ENCODE measurements around the gene RREB1. TPM values are rescaled to one million over a fixed set of nuclear protein-coding genes. Genes with fewer than 3 reads are reported as not detected.

RREB1 gene
- total RNA-seq, 1 experiment from 2014 or later, result 51.1 TPM

GRCh38 chr6:7197747-7198146, 90.0 kb downstream of the RREB1 start:
- CTCF ChIA-PET, result no interaction called here
- Mint-ChIP-seq H3K4me1 (ENCODE audit: low read depth, unreplicated experiment) (peaks cover 16% of the 10 kb centered on the region), H3K27ac (ENCODE audit: unreplicated experiment) (no peak overlapping the region)

DNA sequence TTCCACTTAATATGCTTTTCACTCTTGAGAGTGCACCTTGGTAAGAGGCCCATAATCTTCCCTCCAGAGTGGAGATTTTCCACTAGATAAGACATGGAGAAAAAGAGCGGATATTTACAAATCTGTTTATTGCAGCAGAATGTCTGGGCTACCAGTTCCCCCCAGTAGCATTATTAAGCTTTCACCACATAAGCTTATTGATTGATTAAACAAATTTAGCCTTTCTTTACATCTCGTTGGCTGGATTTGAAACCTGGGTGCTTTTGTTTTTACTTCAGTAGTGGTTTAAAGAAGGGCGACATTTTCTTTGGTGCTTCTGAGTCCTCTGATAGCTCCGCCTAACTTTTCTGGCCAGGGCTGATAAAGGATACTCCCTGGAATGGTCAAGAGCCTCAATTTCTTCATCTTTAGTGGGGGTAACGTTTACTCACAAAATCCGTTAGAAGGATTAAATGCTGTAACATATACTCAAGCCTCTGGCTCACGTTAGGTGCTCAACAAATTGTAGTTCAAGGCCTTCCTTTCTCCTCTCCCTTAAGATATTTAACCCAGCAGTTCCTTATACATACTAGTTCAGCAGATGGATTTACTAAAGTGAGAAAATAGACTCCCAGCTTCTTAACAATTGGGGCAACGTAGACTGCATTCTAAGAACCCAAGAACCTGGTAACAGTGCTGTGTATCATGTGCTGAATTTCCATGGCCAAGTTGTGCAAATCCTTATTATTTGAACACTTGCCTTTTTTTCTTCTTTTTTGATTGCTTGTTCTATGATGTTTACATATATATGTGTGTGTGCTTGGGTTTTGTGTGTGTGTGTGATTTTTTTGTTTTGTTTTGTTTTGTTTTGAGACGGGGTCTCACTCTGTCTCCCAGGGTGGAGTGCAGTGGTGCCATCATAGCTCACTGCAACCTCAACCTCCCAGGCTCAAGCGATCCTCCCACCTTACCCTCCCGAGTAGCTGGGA, 91.4 kb downstream of the RREB1 start:
- Mint-ChIP-seq H3K27me3 (ENCODE audit: insufficient read depth, unreplicated experiment) (no peaks in the 10 kb centered on the region), H3K9me3 (ENCODE audit: unreplicated experiment) (no peaks in the 10 kb centered on the region), H3K4me3 (ENCODE audit: unreplicated experiment) (no peak overlapping the region), H3K4me1 (ENCODE audit: low read depth, unreplicated experiment) (peaks cover 20% of the 10 kb centered on the region), H3K27ac (ENCODE audit: unreplicated experiment) (no peak overlapping the region), H3K36me3 (ENCODE audit: insufficient read depth, unreplicated experiment) (peaks cover 37% of the 10 kb centered on the region)
- H3K9me3 ChIP-seq, result no peaks in the 10 kb centered on the region
- ChIA-PET POLR2A (interaction anchor here (0.6 kb wide), 1 partner anchor 90 kb away, joined by 5 read pairs; no protein-coding TSS in a partner anchor), CTCF (interaction anchor here (0.5 to 0.6 kb wide), 2 partner anchors 19 to 77 kb away, joined by 3 to 4 read pairs; no protein-coding TSS in a partner anchor)
- intact Hi-C loops (cut with micrococcal nuclease; ENCODE audit: unreplicated experiment), result no loop called here
- no peak for DNase-seq
- H3K4me1 ChIP-seq, result peaks cover 8% of the 10 kb centered on the region
- no peaks in the 10 kb centered on the region for H3K27me3 ChIP-seq (replicated peaks; ENCODE audit: control insufficient read depth, insufficient read depth, low read length)
- no TSS peak for BruUV-seq (replicated peaks)
- peaks cover 2% of the 10 kb centered on the region; the same call in 1 of the 2 replicates for H3K36me3 ChIP-seq (ENCODE audit: control insufficient read depth, insufficient read depth, low read length)
- no peak overlapping the region for H3K4me3 ChIP-seq (ENCODE audit: low read depth, low read length)
- TF ChIP-seq, protein P1, sequence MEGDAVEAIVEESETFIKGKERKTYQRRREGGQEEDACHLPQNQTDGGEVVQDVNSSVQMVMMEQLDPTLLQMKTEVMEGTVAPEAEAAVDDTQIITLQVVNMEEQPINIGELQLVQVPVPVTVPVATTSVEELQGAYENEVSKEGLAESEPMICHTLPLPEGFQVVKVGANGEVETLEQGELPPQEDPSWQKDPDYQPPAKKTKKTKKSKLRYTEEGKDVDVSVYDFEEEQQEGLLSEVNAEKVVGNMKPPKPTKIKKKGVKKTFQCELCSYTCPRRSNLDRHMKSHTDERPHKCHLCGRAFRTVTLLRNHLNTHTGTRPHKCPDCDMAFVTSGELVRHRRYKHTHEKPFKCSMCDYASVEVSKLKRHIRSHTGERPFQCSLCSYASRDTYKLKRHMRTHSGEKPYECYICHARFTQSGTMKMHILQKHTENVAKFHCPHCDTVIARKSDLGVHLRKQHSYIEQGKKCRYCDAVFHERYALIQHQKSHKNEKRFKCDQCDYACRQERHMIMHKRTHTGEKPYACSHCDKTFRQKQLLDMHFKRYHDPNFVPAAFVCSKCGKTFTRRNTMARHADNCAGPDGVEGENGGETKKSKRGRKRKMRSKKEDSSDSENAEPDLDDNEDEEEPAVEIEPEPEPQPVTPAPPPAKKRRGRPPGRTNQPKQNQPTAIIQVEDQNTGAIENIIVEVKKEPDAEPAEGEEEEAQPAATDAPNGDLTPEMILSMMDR (IDR thresholded peaks at IDR 0.05; ENCODE audit: insufficient read depth in 1 of 2, low read depth in 1 of 2, low read length in 1 of 2, severe bottlenecking in 1 of 2, unreplicated experiment in 1 of 2), result no peak

More at GRCh38 chr6:7197747-7198146, 90.0 kb downstream of the RREB1 start:
- Histone ChIP-seq H3K9me3 (no peaks in the 10 kb centered on the region), H3K4me3 (ENCODE audit: low read depth, low read length) (no peak overlapping the region), H3K27me3 (replicated peaks; ENCODE audit: control insufficient read depth, insufficient read depth, low read length) (no peaks in the 10 kb centered on the region), H3K4me1 (peaks cover 8% of the 10 kb centered on the region), H3K36me3 (ENCODE audit: control insufficient read depth, insufficient read depth, low read length) (no peaks in the 10 kb centered on the region; the same call in 1 of the 2 replicates)
- intact Hi-C loops (cut with micrococcal nuclease; ENCODE audit: unreplicated experiment), result no loop called here
- Mint-ChIP-seq H3K9me3 (ENCODE audit: unreplicated experiment) (no peaks in the 10 kb centered on the region), H3K36me3 (ENCODE audit: insufficient read depth, unreplicated experiment) (peaks cover 42% of the 10 kb centered on the region), H3K27me3 (ENCODE audit: insufficient read depth, unreplicated experiment) (no peaks in the 10 kb centered on the region), H3K4me3 (ENCODE audit: unreplicated experiment) (no peak overlapping the region)
- DNase-seq, result no peak
- TF ChIP-seq, protein P1 (IDR thresholded peaks at IDR 0.05; ENCODE audit: insufficient read depth in 1 of 2, low read depth in 1 of 2, low read length in 1 of 2, severe bottlenecking in 1 of 2, unreplicated experiment in 1 of 2), result no peak
- BruUV-seq (replicated peaks), result no TSS peak
- POLR2A ChIA-PET, result no interaction called here

- peak overlapping the region; percentile 50 for H3K4me3 Mint-ChIP-seq (ENCODE audit: unreplicated experiment)
- intact Hi-C loops (cut with micrococcal nuclease; ENCODE audit: unreplicated experiment), result no loop called here
- Histone ChIP-seq H3K36me3 (ENCODE audit: control insufficient read depth, insufficient read depth, low read length) (peaks cover 2% of the 10 kb centered on the region; the same call in 1 of the 2 replicates), H3K4me3 (ENCODE audit: low read depth, low read length) (peak overlapping the region; percentile 11; the same call in 1 of the 2 replicates), H3K27me3 (replicated peaks; ENCODE audit: control insufficient read depth, insufficient read depth, low read length) (no peaks in the 10 kb centered on the region), H3K4me1 (peaks cover 8% of the 10 kb centered on the region), H3K9me3 (no peaks in the 10 kb centered on the region)
- no peaks in the 10 kb centered on the region for H3K27me3 Mint-ChIP-seq (ENCODE audit: insufficient read depth, unreplicated experiment)
- peaks cover 20% of the 10 kb centered on the region for H3K4me1 Mint-ChIP-seq (ENCODE audit: low read depth, unreplicated experiment)
- DNase-seq, result peak; percentile 59 to 70
- ChIA-PET POLR2A (no interaction called here), CTCF (interaction anchor here (0.7 to 0.9 kb wide), 2 partner anchors 54 to 123 kb away, joined by 3 to 4 read pairs; no protein-coding TSS in a partner anchor)
- H3K9me3 Mint-ChIP-seq (ENCODE audit: unreplicated experiment), result no peaks in the 10 kb centered on the region
- BruUV-seq (replicated peaks), result no TSS peak
- peaks cover 39% of the 10 kb centered on the region for H3K36me3 Mint-ChIP-seq (ENCODE audit: insufficient read depth, unreplicated experiment)
- TF ChIP-seq, protein P1 (IDR thresholded peaks at IDR 0.05; ENCODE audit: insufficient read depth in 1 of 2, low read depth in 1 of 2, low read length in 1 of 2, severe bottlenecking in 1 of 2, unreplicated experiment in 1 of 2), result no peak
- peak overlapping the region; percentile 54 for H3K27ac Mint-ChIP-seq (ENCODE audit: unreplicated experiment)
Observed at GRCh38 chr6:7200598-7201443, 93.1 kb downstream of the RREB1 start.

Data from Caco-2 (cell line).